Measurements from ENCODE around the gene HTR2B. TPM values are rescaled to one million over a fixed set of nuclear protein-coding genes. Genes with fewer than 3 reads are reported as not detected.

The HTR2B gene
- total RNA-seq, 1 experiment from 2014 or later: not detected

- RAD21 ChIA-PET (ENCODE audit: low non-redundant PET in 1 of 2, low total read pairs in 2 of 2, uncharacterized antibody in 2 of 2, unreplicated experiment in 2 of 2): no interaction called here
- BruUV-seq (replicated peaks): no TSS peak
- no peak overlapping the region for H3K4me2 ChIP-seq (ENCODE audit: low read length)
- H3K4me1 ChIP-seq (ENCODE audit: control insufficient read depth in 1 of 2, insufficient read depth in 2 of 2, low read length in 2 of 2): peaks cover 0 to 6% of the 10 kb centered on the region in 2 experiments; a peak in 1 of 4 replicates
- ATAC-seq: no peak
- H4K20me1 ChIP-seq (ENCODE audit: insufficient read depth): 0 out of 2 replicates have a peak, but pooled peaks cover 4% of the 10 kb centered on the region
- no peak for DNase-seq (ENCODE audit: low read depth, low spot score)
- H3K9me2 ChIP-seq (ENCODE audit: insufficient read depth): no peaks in the 10 kb centered on the region
- TF ChIP-seq EZH2phosphoT487 (IDR thresholded peaks at IDR 0.05; ENCODE audit: borderline replicate concordance): no peak
- no peaks in the 10 kb centered on the region for H3K9me3 ChIP-seq (ENCODE audit: control insufficient read depth in 1 of 2, insufficient read depth in 1 of 2, low read depth in 1 of 2, low read length in 2 of 2)
- peaks cover under 1% of the 10 kb centered on the region; the same call in 1 of the 2 replicates for H3K79me2 ChIP-seq (ENCODE audit: insufficient read depth, low read length)
- H3K27me3 ChIP-seq (ENCODE audit: insufficient read depth, low read length): no peaks in the 10 kb centered on the region
- CTCF ChIA-PET: no interaction called here
- H3K9ac ChIP-seq (ENCODE audit: low read length): no peak overlapping the region
- H3K27ac ChIP-seq (ENCODE audit: low read depth, low read length): no peak overlapping the region
- POLR2A ChIA-PET: no interaction called here
- H3K4me3 ChIP-seq (replicated peaks in 1 of 2; ENCODE audit: low read depth in 1 of 2, low read length in 2 of 2): no peak overlapping the region
- intact Hi-C loops (cut with micrococcal nuclease): no loop called here
- H2AFZ ChIP-seq (ENCODE audit: low read depth, low read length, poor library complexity, severe bottlenecking): no peak overlapping the region
- peaks cover 6 to 21% of the 10 kb centered on the region in 2 experiments; a peak in 3 of 4 replicates for H3K36me3 ChIP-seq (ENCODE audit: control insufficient read depth in 1 of 2, insufficient read depth in 2 of 2, low read length in 2 of 2)
Measured at GRCh38 chr2:231161252-231161839, 36.5 kb upstream of the HTR2B start.

- peaks cover 0 to 6% of the 10 kb centered on the region in 2 experiments; a peak in 1 of 4 replicates for H3K4me1 ChIP-seq (ENCODE audit: control insufficient read depth in 1 of 2, insufficient read depth in 2 of 2, low read length in 2 of 2)
- ChIA-PET POLR2A (no interaction called here), CTCF (no interaction called here), RAD21 (ENCODE audit: low non-redundant PET in 1 of 2, low total read pairs in 2 of 2, uncharacterized antibody in 2 of 2, unreplicated experiment in 2 of 2) (no interaction called here)
- H2AFZ ChIP-seq (ENCODE audit: low read depth, low read length, poor library complexity, severe bottlenecking): no peak overlapping the region
- H3K9me2 ChIP-seq (ENCODE audit: insufficient read depth): no peaks in the 10 kb centered on the region
- intact Hi-C loops (cut with micrococcal nuclease): no loop called here
- no peak overlapping the region for H3K27ac ChIP-seq (ENCODE audit: low read depth, low read length)
- peaks cover 5% of the 10 kb centered on the region; the same call in 1 of the 2 replicates for H3K79me2 ChIP-seq (ENCODE audit: insufficient read depth, low read length)
- no peaks in the 10 kb centered on the region for H3K27me3 ChIP-seq (ENCODE audit: insufficient read depth, low read length)
- H3K4me2 ChIP-seq (ENCODE audit: low read length): no peak overlapping the region
- peaks cover 2 to 14% of the 10 kb centered on the region in 2 experiments; a peak in 3 of 4 replicates for H3K36me3 ChIP-seq (ENCODE audit: control insufficient read depth in 1 of 2, insufficient read depth in 2 of 2, low read length in 2 of 2)
- no peak for DNase-seq (ENCODE audit: low read depth, low spot score)
- H3K4me3 ChIP-seq (replicated peaks in 1 of 2; ENCODE audit: low read depth in 1 of 2, low read length in 2 of 2): no peak overlapping the region
- no peak overlapping the region for H3K9ac ChIP-seq (ENCODE audit: low read length)
- no peak for ATAC-seq
- BruUV-seq (replicated peaks): no TSS peak
- 0 out of 2 replicates have a peak, but pooled peaks cover 4% of the 10 kb centered on the region for H4K20me1 ChIP-seq (ENCODE audit: insufficient read depth)
- H3K9me3 ChIP-seq (ENCODE audit: control insufficient read depth in 1 of 2, insufficient read depth in 1 of 2, low read depth in 1 of 2, low read length in 2 of 2): no peaks in the 10 kb centered on the region
- TF ChIP-seq CEBPB (IDR thresholded peaks at IDR 0.05; ENCODE audit: low read depth) (no peak), POLR2AphosphoS5 (IDR thresholded peaks at IDR 0.05; ENCODE audit: low read depth, low read length) (no peak), ELF1 (IDR thresholded peaks at IDR 0.05; ENCODE audit: borderline replicate concordance, low read depth) (no peak), CBX3 (IDR thresholded peaks at IDR 0.05; ENCODE audit: low read depth) (no peak), POLR2A (IDR thresholded peaks at IDR 0.05; ENCODE audit: borderline replicate concordance, extremely low read depth, insufficient read depth, insufficient read length) (no peak), ZNF274 (IDR thresholded peaks at IDR 0.05; ENCODE audit: low read depth, low read length) (no peak), YY1 (IDR thresholded peaks at IDR 0.05; ENCODE audit: extremely low read depth, insufficient replicate concordance, low read depth, low read length) (no peak), FOSL1 (IDR thresholded peaks at IDR 0.05; ENCODE audit: low read depth) (no peak)
Measured at GRCh38 chr2:231160701-231161100, 35.9 kb upstream of the HTR2B start.
